Activated T-helper 1 cell treated with Interleukin-2 at 50 U/mL for 16 hours (primary cell): ENCODE measurements around the gene RASAL2.
"Not testable (repeated sequence)": the region's sequence is repeated elsewhere in the genome, so short reads cannot be mapped to it uniquely, and the experiment has no call there.

Experiments used
- DNase-seq: peaks from one replicate; pipeline ENCODE4 v3.0.0-alpha.2; 2020; ENCODE audit warnings: low read depth

Gene RASAL2

GRCh38 chr1:178071811-178072210, 22.1 kb upstream of the RASAL2 start:
- no peak for DNase-seq

- DNase-seq = no peak
These were observed 21.6 kb upstream of the RASAL2 start for GRCh38 chr1:178072326-178072725.

- DNase-seq = no peak
These were observed 18.6 kb upstream of the RASAL2 start for GRCh38 chr1:178075333-178075732.

- DNase-seq = no peak
These were observed 17.3 kb upstream of the RASAL2 start for GRCh38 chr1:178076607-178077006.

GRCh38 chr1:178077917-178078316, 16.0 kb upstream of the RASAL2 start:
- no peak for DNase-seq

GRCh38 chr1:178086294-178086693, 7.6 kb upstream of the RASAL2 start:
- no peak for DNase-seq

GRCh38 chr1:178086766-178087165, 7.1 kb upstream of the RASAL2 start:
- DNase-seq = no peak

GRCh38 chr1:178088651-178089050, 5.3 kb upstream of the RASAL2 start:
- DNase-seq = no peak

GRCh38 chr1:178091454-178091853, 2.5 kb upstream of the RASAL2 start:
- DNase-seq = not testable (repeated sequence)

- no peak for DNase-seq
These were observed 1.7 kb upstream of the RASAL2 start for GRCh38 chr1:178091986-178092745.

- no peak for DNase-seq
These were observed 918 bp upstream of the RASAL2 start for GRCh38 chr1:178092878-178093493.

- peak; percentile 2 for DNase-seq
These were observed 382 bp upstream of the RASAL2 start for GRCh38 chr1:178093494-178093950.

- DNase-seq = no peak
These were observed 1.1 kb downstream of the RASAL2 start for GRCh38 chr1:178094739-178095645.

- no peak for DNase-seq
These were observed 2.5 kb downstream of the RASAL2 start for GRCh38 chr1:178096421-178096820.

- no peak for DNase-seq
These were observed 4.4 kb downstream of the RASAL2 start for GRCh38 chr1:178098262-178098661.

- DNase-seq = no peak
These were observed 7.3 kb downstream of the RASAL2 start for GRCh38 chr1:178101266-178101630.

- DNase-seq = no peak
These were observed 7.8 kb downstream of the RASAL2 start for GRCh38 chr1:178101654-178102053.

GRCh38 chr1:178102218-178102617, 8.3 kb downstream of the RASAL2 start:
- no peak for DNase-seq

GRCh38 chr1:178107823-178108222, 13.9 kb downstream of the RASAL2 start:
- no peak for DNase-seq

GRCh38 chr1:178109348-178110143, 15.6 kb downstream of the RASAL2 start:
- no peak for DNase-seq

GRCh38 chr1:178115260-178115659, 21.4 kb downstream of the RASAL2 start:
- no peak for DNase-seq

- DNase-seq = no peak
These were observed 24.6 kb downstream of the RASAL2 start for GRCh38 chr1:178118524-178118923.
